Upper lobe of left lung (tissue), 6 donors: Measurements from ENCODE around the gene DST. TPM values are rescaled to one million over a fixed set of nuclear protein-coding genes. Genes with fewer than 3 reads are reported as not detected.

Source experiments
- ATAC-seq, 2 donors: fragments of 200-7000 bp; cut with Tn5 transposase; one replicate each; pipeline ENCODE4 v1.9.1; 2022; ENCODE audit warnings: mild to moderate bottlenecking in 2 of 2, moderate library complexity in 2 of 2; ENCODE audit not compliant: low FRiP score in 2 of 2
- DNase-seq, 2 donors: peaks; one replicate each; pipeline ENCODE4 v3.0.0-alpha.2; 2019 to 2020
- H3K27ac ChIP-seq, 4 donors: fragments of 200-600 bp; sonication (generic); one replicate each; pipeline ENCODE4 v1.5.1; 2016 to 2019
- H3K27me3 ChIP-seq, 4 donors: fragments of 200-600 bp; sonication (generic); one replicate each; pipeline ENCODE4 v1.5.1; 2017 to 2019
- H3K36me3 ChIP-seq, 4 donors: fragments of 200-600 bp; sonication (generic); one replicate each; pipeline ENCODE4 v1.5.1; 2016 to 2019
- H3K4me1 ChIP-seq, 4 donors: fragments of 200-600 bp; sonication (generic); one replicate each; pipeline ENCODE4 v1.5.1; 2018 to 2019
- H3K4me3 ChIP-seq, 4 donors: fragments of 200-600 bp; sonication (generic); one replicate each; pipeline ENCODE4 v1.5.1; 2017 to 2019; ENCODE audit warnings: mild to moderate bottlenecking in 2 of 4, moderate library complexity in 1 of 4
- H3K9me3 ChIP-seq, 4 donors: fragments of 200-600 bp; sonication (generic); one replicate each; pipeline ENCODE4 v1.5.1; 2018 to 2019
- CTCF ChIP-seq, 6 experiments: fragments of 450-650 bp in 4 of 6; fragments of 200-600 bp in 2 of 6; sonication (generic) in 2 of 6; IDR thresholded peaks; one replicate each; pipeline ENCODE4 v1.5.1; 2016 to 2019; ENCODE audit warnings: antibody characterized with exemption in 6 of 6
- EP300 ChIP-seq, 4 donors: sonication (generic); formaldehyde crosslinking; IDR thresholded peaks; one replicate each; pipeline ENCODE4 v1.5.1; 2017; ENCODE audit warnings: antibody characterized with exemption in 4 of 4, control low read depth in 2 of 4
- POLR2A ChIP-seq, 4 donors: fragments of 450-650 bp; IDR thresholded peaks; one replicate each; pipeline ENCODE4 v1.5.1; 2016 to 2017; ENCODE audit warnings: antibody characterized with exemption in 4 of 4, mild to moderate bottlenecking in 2 of 4
- POLR2AphosphoS5 ChIP-seq, 2 donors: sonication (generic); formaldehyde crosslinking; IDR thresholded peaks; one replicate each; pipeline ENCODE4 v1.5.1; 2017; ENCODE audit warnings: antibody characterized with exemption in 2 of 2
- WGBS, 2 donors: methylation state at CpG; one replicate each; pipeline ENCODE4 v1.1.5; 2017 to 2018; 5-methylcytosine and 5-hydroxymethylcytosine counted together
- total RNA-seq, 6 donors: library from RNA; depleted of rRNA in 4 of 6; stranded (reverse); fragments of >200 nt in 4 of 6; gene quantifications; one replicate each; pipeline versions ENCODE4 v1.1.0 to v1.2.1, GENCODE V29; 2016 to 2021
- donor health status: DM: no; HTN: no; CAD: no; lungs with moderate emphysema.
- donor health status: DM: no; HTN: yes; CAD: no; lungs with severe emphysema.

DST gene
- total RNA-seq, 6 donors from 2014 or later: 241 to 477 (median 341) TPM

GRCh38 chr6:56655249-56655648 is 12.6 kb upstream of the DST start:
- peaks cover 0 to 12% (median 8%) of the 10 kb centered on the region in 4 donors for H3K4me1 ChIP-seq
- TF ChIP-seq EP300 (IDR thresholded peaks at IDR 0.05): no peak
- TF ChIP-seq CTCF (IDR thresholded peaks at IDR 0.05): no peak
- no peak for TF ChIP-seq POLR2AphosphoS5 (IDR thresholded peaks at IDR 0.05)
- TF ChIP-seq POLR2A (IDR thresholded peaks at IDR 0.05): no peak
- no peaks in the 10 kb centered on the region for H3K27me3 ChIP-seq
- no peaks in the 10 kb centered on the region for H3K36me3 ChIP-seq
- H3K27ac ChIP-seq: peak overlapping the region in 1 of 4 donors; percentile 2
- no peak for DNase-seq
- H3K9me3 ChIP-seq: no peaks in the 10 kb centered on the region
- ATAC-seq: no peak
- WGBS, 2 donors: 74% methylated on average over 1 of the region's 1 CpG
- H3K4me3 ChIP-seq: no peak overlapping the region

DNA sequence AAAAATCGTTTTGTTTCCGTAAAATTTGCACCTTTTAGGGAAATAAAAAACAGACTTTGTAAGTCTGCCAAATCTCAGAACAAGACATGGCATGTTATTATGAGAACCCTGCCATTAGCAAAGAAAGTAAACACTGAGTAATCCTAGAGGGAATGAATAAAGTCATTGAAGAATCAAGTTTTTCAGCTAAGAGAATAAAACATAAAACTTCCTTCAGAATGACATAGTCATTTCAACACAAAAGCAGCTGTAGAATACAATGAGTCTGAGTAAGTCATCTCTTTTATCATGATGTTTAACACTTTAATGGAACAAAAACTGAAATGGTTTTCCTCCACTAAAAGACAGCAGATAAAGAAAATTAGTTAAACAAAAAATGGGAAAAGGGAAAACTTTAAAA is 10.3 kb upstream of the DST start:
- DNase-seq (no peak), ATAC-seq (peak in 1 of 2 donors; percentile 51)
- Histone ChIP-seq H3K27ac (peak overlapping the region in 1 of 4 donors; percentile 18), H3K9me3 (no peaks in the 10 kb centered on the region), H3K4me1 (peaks cover 0 to 22% (median 8%) of the 10 kb centered on the region in 4 donors), H3K4me3 (no peak overlapping the region), H3K27me3 (no peaks in the 10 kb centered on the region), H3K36me3 (no peaks in the 10 kb centered on the region)
- WGBS, 2 donors: 43% methylated on average over 2 of the region's 2 CpGs
- TF ChIP-seq POLR2A (IDR thresholded peaks at IDR 0.05): no peak
- TF ChIP-seq POLR2AphosphoS5 (IDR thresholded peaks at IDR 0.05): no peak
- TF ChIP-seq CTCF (IDR thresholded peaks at IDR 0.05): no peak
- no peak for TF ChIP-seq EP300 (IDR thresholded peaks at IDR 0.05)

DNA sequence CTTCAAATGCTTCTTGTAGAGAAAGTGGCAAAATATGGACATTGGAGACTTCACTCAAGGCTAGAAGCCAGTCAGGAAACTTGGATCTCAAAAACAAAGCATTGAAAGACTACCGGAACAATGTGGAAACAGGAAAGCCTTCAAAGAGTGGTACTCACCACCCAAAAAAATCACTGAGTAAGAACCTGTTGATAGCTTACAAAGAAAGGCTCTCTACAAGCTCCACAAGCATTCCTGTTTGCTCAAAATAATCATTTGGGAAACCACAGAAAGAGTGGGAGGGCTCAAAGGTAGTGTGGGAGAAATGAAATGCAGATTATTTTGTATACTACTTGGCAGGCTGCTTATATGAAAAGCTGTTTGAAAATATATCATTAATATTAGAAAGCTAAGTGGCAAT is 9.5 kb upstream of the DST start:
- Histone ChIP-seq H3K27ac (peak overlapping the region in 1 of 4 donors; percentile 18), H3K9me3 (no peaks in the 10 kb centered on the region), H3K36me3 (no peaks in the 10 kb centered on the region), H3K27me3 (no peaks in the 10 kb centered on the region), H3K4me1 (peaks cover 0 to 22% (median 8%) of the 10 kb centered on the region in 4 donors), H3K4me3 (no peak overlapping the region)
- no peak for DNase-seq
- no peak for ATAC-seq
- TF ChIP-seq POLR2A (IDR thresholded peaks at IDR 0.05): no peak
- no peak for TF ChIP-seq CTCF (IDR thresholded peaks at IDR 0.05)
- TF ChIP-seq EP300 (IDR thresholded peaks at IDR 0.05): no peak
- TF ChIP-seq POLR2AphosphoS5 (IDR thresholded peaks at IDR 0.05): no peak
- 33 to 35% methylated on average over 1 of the region's 1 CpG for WGBS, 2 donors

DNA sequence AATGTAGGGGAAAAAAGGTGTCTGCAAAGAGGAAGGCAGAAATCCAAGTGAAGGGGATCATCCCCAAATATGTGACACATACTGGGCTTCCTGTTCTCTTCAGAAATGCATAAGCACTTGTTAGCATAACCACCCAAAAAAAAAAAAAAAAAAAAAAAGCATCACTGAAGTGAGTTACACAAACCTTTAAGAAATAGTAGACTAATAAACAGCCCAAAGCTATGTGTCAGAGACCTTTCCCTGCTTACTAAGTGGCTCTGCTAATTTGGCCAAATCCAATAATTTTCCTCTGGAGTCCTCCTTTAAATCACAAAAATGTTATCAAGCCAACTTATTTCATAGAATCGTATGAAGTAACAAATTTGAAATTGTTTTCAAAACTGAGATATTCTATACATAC is 7.5 kb upstream of the DST start:
- TF ChIP-seq POLR2A (IDR thresholded peaks at IDR 0.05) (no peak), CTCF (IDR thresholded peaks at IDR 0.05) (no peak), POLR2AphosphoS5 (IDR thresholded peaks at IDR 0.05) (no peak), EP300 (IDR thresholded peaks at IDR 0.05) (no peak)

DNA sequence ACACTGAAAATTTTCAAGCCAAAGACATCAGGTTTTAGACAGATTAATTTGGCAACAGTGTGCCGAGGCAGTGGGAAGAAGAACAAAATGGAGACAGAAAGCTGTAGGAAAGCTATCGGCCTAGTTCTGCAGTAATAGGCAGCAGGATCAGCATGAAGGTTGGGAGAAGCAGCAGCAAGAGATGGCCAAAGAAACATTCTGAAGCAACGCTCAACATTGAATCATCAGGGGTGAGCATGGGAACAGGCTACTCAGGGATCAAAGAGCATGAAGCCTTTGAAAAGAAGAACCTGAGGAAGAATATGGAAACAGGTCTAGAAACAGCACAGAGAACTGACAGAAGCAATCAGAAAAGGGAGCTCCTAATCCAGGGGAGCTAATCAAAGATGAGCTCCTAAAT is 7.1 kb upstream of the DST start:
- Histone ChIP-seq H3K27ac (peak overlapping the region in 2 of 4 donors; percentile 8 to 11), H3K9me3 (no peaks in the 10 kb centered on the region), H3K4me1 (peaks cover 0 to 22% (median 3%) of the 10 kb centered on the region in 4 donors), H3K27me3 (no peaks in the 10 kb centered on the region), H3K4me3 (no peak overlapping the region), H3K36me3 (peaks cover 0 to 9% (median 0%) of the 10 kb centered on the region in 4 donors)
- ATAC-seq: no peak
- TF ChIP-seq POLR2AphosphoS5 (IDR thresholded peaks at IDR 0.05) (no peak), EP300 (IDR thresholded peaks at IDR 0.05) (no peak)
- no peak for DNase-seq
- WGBS, 2 donors: 85 to 87% methylated on average over 3 of the region's 3 CpGs

More for the DNA sequence above, 7.5 kb upstream of the DST start:
- no peaks in the 10 kb centered on the region for H3K27me3 ChIP-seq
- peaks cover 0 to 22% (median 3%) of the 10 kb centered on the region in 4 donors for H3K4me1 ChIP-seq
- H3K36me3 ChIP-seq: peaks cover 0 to 5% (median 0%) of the 10 kb centered on the region in 4 donors
- H3K4me3 ChIP-seq: no peak overlapping the region
- ATAC-seq: no peak
- WGBS, 2 donors: 93 to 97% methylated on average over 1 of the region's 1 CpG
- H3K27ac ChIP-seq: peak overlapping the region in 2 of 4 donors; percentile 8 to 11
- H3K9me3 ChIP-seq: no peaks in the 10 kb centered on the region
- DNase-seq: no peak
